Erythroblast (primary cell): Measurements from ENCODE around the gene SLMAP.

Experiments used
- GATA1 ChIP-seq: IDR thresholded peaks from 2 replicates; pipeline ENCODE4 v1.6.1; 2011; ENCODE audit warnings: low read depth, mild to moderate bottlenecking, control low read depth, low read length, moderate library complexity
- POLR2A ChIP-seq: IDR thresholded peaks from 2 replicates; pipeline ENCODE4 v1.6.1; 2011; ENCODE audit warnings: mild to moderate bottlenecking, low read length

- TF ChIP-seq POLR2A (no peak), GATA1 (no peak)
Observed at GRCh38 chr3:57863380-57863779, 107.3 kb downstream of the SLMAP start.
